Measurements from ENCODE around the gene GPR171. TPM values are rescaled to one million over a fixed set of nuclear protein-coding genes. Genes with fewer than 3 reads are reported as not detected.

Gene GPR171
- total RNA-seq, 2 experiments from 2014 or later: not detected

GRCh38 chr3:151197981-151198767 is 4.8 kb downstream of the GPR171 start:
- intact Hi-C loops (cut with micrococcal nuclease; ENCODE audit: unreplicated experiment): no loop called here

GRCh38 chr3:151197228-151197627 is 5.8 kb downstream of the GPR171 start:
- Histone ChIP-seq H4K20me1 (ENCODE audit: insufficient read depth, low read length) (no peaks in the 10 kb centered on the region), H3K4me2 (ENCODE audit: low read length) (no peak overlapping the region), H3K4me3 (ENCODE audit: low read depth, low read length, poor library complexity, severe bottlenecking) (no peak overlapping the region), H3K36me3 (ENCODE audit: insufficient read depth, low read length) (peaks cover 4% of the 10 kb centered on the region; the same call in 1 of the 2 replicates), H2AFZ (ENCODE audit: low read length) (no peak overlapping the region), H3K9me3 (ENCODE audit: low read length) (no peaks in the 10 kb centered on the region), H3K9me2 (ENCODE audit: insufficient read depth, low read length) (no peaks in the 10 kb centered on the region), H3K27ac (ENCODE audit: low read depth, low read length, poor library complexity, severe bottlenecking) (no peak overlapping the region), H3K4me1 (ENCODE audit: insufficient read depth, low read length, poor library complexity, severe bottlenecking) (no peaks in the 10 kb centered on the region), H3K79me2 (ENCODE audit: insufficient read depth, low read depth, low read length) (no peaks in the 10 kb centered on the region)
- TF ChIP-seq, protein P1, sequence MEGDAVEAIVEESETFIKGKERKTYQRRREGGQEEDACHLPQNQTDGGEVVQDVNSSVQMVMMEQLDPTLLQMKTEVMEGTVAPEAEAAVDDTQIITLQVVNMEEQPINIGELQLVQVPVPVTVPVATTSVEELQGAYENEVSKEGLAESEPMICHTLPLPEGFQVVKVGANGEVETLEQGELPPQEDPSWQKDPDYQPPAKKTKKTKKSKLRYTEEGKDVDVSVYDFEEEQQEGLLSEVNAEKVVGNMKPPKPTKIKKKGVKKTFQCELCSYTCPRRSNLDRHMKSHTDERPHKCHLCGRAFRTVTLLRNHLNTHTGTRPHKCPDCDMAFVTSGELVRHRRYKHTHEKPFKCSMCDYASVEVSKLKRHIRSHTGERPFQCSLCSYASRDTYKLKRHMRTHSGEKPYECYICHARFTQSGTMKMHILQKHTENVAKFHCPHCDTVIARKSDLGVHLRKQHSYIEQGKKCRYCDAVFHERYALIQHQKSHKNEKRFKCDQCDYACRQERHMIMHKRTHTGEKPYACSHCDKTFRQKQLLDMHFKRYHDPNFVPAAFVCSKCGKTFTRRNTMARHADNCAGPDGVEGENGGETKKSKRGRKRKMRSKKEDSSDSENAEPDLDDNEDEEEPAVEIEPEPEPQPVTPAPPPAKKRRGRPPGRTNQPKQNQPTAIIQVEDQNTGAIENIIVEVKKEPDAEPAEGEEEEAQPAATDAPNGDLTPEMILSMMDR (conservative IDR thresholded peaks at IDR 0.05; ENCODE audit: low read length): no peak
- no peak for TF ChIP-seq EZH2phosphoT487 (IDR thresholded peaks at IDR 0.05; ENCODE audit: borderline replicate concordance, low read depth, low read length)
- DNase-seq (ENCODE audit: low spot score): no peak
- BruUV-seq (replicated peaks): no TSS peak
- POLR2A ChIA-PET: interaction anchor here (0.7 to 1.6 kb wide), 4 partner anchors 11 to 22 kb away, joined by 3 to 4 read pairs (median 4); no protein-coding TSS in a partner anchor
- CTCF ChIA-PET (ENCODE audit: unreplicated experiment): no interaction called here
- intact Hi-C loops (cut with micrococcal nuclease; ENCODE audit: unreplicated experiment): no loop called here

More at GRCh38 chr3:151197981-151198767, 4.8 kb downstream of the GPR171 start:
- no peak overlapping the region for H3K4me3 ChIP-seq (ENCODE audit: low read depth, low read length, poor library complexity, severe bottlenecking)
- H2AFZ ChIP-seq (ENCODE audit: low read length): no peak overlapping the region
- no peaks in the 10 kb centered on the region for H4K20me1 ChIP-seq (ENCODE audit: insufficient read depth, low read length)
- H3K4me1 ChIP-seq (ENCODE audit: insufficient read depth, low read length, poor library complexity, severe bottlenecking): no peaks in the 10 kb centered on the region
- POLR2A ChIA-PET: interaction anchor here (0.5 to 1.4 kb wide), 3 partner anchors 9 to 268 kb away, joined by 3 to 7 read pairs (median 4); no protein-coding TSS in a partner anchor
- CTCF ChIA-PET (ENCODE audit: unreplicated experiment): no interaction called here
- peaks cover 4% of the 10 kb centered on the region; the same call in 1 of the 2 replicates for H3K36me3 ChIP-seq (ENCODE audit: insufficient read depth, low read length)
- no peak for DNase-seq (ENCODE audit: low spot score)
- TF ChIP-seq EZH2phosphoT487 (IDR thresholded peaks at IDR 0.05; ENCODE audit: borderline replicate concordance, low read depth, low read length): no peak
- TF ChIP-seq, protein P1 (conservative IDR thresholded peaks at IDR 0.05; ENCODE audit: low read length): no peak
- no TSS peak for BruUV-seq (replicated peaks)
- H3K79me2 ChIP-seq (ENCODE audit: insufficient read depth, low read depth, low read length): no peaks in the 10 kb centered on the region
- H3K9me2 ChIP-seq (ENCODE audit: insufficient read depth, low read length): no peaks in the 10 kb centered on the region
- H3K9me3 ChIP-seq (ENCODE audit: low read length): no peaks in the 10 kb centered on the region
- no peak overlapping the region for H3K4me2 ChIP-seq (ENCODE audit: low read length)
- no peak overlapping the region for H3K27ac ChIP-seq (ENCODE audit: low read depth, low read length, poor library complexity, severe bottlenecking)

- Histone ChIP-seq H3K4me2 (ENCODE audit: low read length) (no peak overlapping the region), H3K9me3 (ENCODE audit: low read length) (no peaks in the 10 kb centered on the region), H3K79me2 (ENCODE audit: insufficient read depth, low read depth, low read length) (no peaks in the 10 kb centered on the region), H3K27ac (ENCODE audit: low read depth, low read length, poor library complexity, severe bottlenecking) (no peak overlapping the region), H4K20me1 (ENCODE audit: insufficient read depth, low read length) (no peaks in the 10 kb centered on the region), H2AFZ (ENCODE audit: low read length) (no peak overlapping the region), H3K9me2 (ENCODE audit: insufficient read depth, low read length) (no peaks in the 10 kb centered on the region), H3K36me3 (ENCODE audit: insufficient read depth, low read length) (peaks cover 4% of the 10 kb centered on the region; the same call in 1 of the 2 replicates), H3K4me3 (ENCODE audit: low read depth, low read length, poor library complexity, severe bottlenecking) (no peak overlapping the region), H3K4me1 (ENCODE audit: insufficient read depth, low read length, poor library complexity, severe bottlenecking) (no peaks in the 10 kb centered on the region)
- CTCF ChIA-PET (ENCODE audit: unreplicated experiment): no interaction called here
- POLR2A ChIA-PET: interaction anchor here (0.6 to 1.6 kb wide), 7 partner anchors 11 to 164 kb away, joined by 3 to 8 read pairs (median 4); no protein-coding TSS in a partner anchor
- intact Hi-C loops (cut with micrococcal nuclease; ENCODE audit: unreplicated experiment): no loop called here
- no peak for DNase-seq (ENCODE audit: low spot score)
- BruUV-seq (replicated peaks): no TSS peak
- no peak for TF ChIP-seq EZH2phosphoT487 (IDR thresholded peaks at IDR 0.05; ENCODE audit: borderline replicate concordance, low read depth, low read length)
- TF ChIP-seq, protein P1 (conservative IDR thresholded peaks at IDR 0.05; ENCODE audit: low read length): no peak
Measured at GRCh38 chr3:151196434-151196833, 6.6 kb downstream of the GPR171 start.

Measured in OCI-LY7 (cell line).